DND-41 (cell line): ENCODE data around the gene B4GALT6.

Source experiments
- ATAC-seq: fragments of 200-7000 bp; cut with Tn5 transposase; 3 replicates; pipeline ENCODE4 v1.9.1; 2021; ENCODE audit warnings: low read depth; ENCODE audit not compliant: insufficient read depth
- DNase-seq: peaks from one replicate; pipeline ENCODE4 v3.0.0-alpha.2; 2020
- H2AFZ ChIP-seq: 2 replicates; pipeline ENCODE4 v1.6.0; 2012; ENCODE audit warnings: low read depth, low read length
- H3K27ac ChIP-seq: 2 replicates; pipeline ENCODE4 v1.5.1; 2012; ENCODE audit warnings: low read length, inconsistent platforms
- H3K27me3 ChIP-seq: fragments of 200-600 bp; sonication (generic); 2 replicates; pipeline ENCODE4 v1.6.0; 2012; ENCODE audit warnings: low read length, mild to moderate bottlenecking, inconsistent platforms; ENCODE audit not compliant: insufficient read depth, poor library complexity
- H3K36me3 ChIP-seq: 2 replicates; pipeline ENCODE4 v1.5.1; 2012; ENCODE audit warnings: low read length, inconsistent platforms; ENCODE audit not compliant: insufficient read depth
- H3K4me1 ChIP-seq: 2 replicates; pipeline ENCODE4 v1.5.1; 2012; ENCODE audit warnings: mild to moderate bottlenecking, low read length; ENCODE audit not compliant: insufficient read depth
- H3K4me2 ChIP-seq: 2 replicates; pipeline ENCODE4 v1.6.0; 2012; ENCODE audit warnings: mild to moderate bottlenecking, moderate library complexity, low read length, inconsistent platforms; ENCODE audit not compliant: insufficient read depth
- H3K4me3 ChIP-seq, 2 experiments: fragments of 200-600 bp in 1 of 2; shearing (Covaris generic) in 1 of 2; 2 replicates each; pipeline ENCODE4 v1.5.1; 2012 to 2016; ENCODE audit warnings: inconsistent platforms in 2 of 2, low read length in 2 of 2, mild to moderate bottlenecking in 2 of 2, low read depth in 1 of 2, moderate library complexity in 1 of 2
- H3K79me2 ChIP-seq: 2 replicates; pipeline ENCODE4 v1.6.0; 2012; ENCODE audit warnings: low read length, inconsistent platforms; ENCODE audit not compliant: insufficient read depth
- H3K9ac ChIP-seq: 2 replicates; pipeline ENCODE4 v1.6.0; 2012; ENCODE audit warnings: low read depth, mild to moderate bottlenecking, inconsistent platforms, low read length, moderate library complexity
- H3K9me3 ChIP-seq: 2 replicates; pipeline ENCODE4 v1.5.1; 2012; ENCODE audit warnings: low read length, moderate library complexity, mild to moderate bottlenecking, inconsistent platforms; ENCODE audit not compliant: insufficient read depth, severe bottlenecking
- H4K20me1 ChIP-seq: 2 replicates; pipeline ENCODE4 v1.6.0; 2012; ENCODE audit warnings: low read length; ENCODE audit not compliant: insufficient read depth
- CTCF ChIP-seq: IDR thresholded peaks from 2 replicates; pipeline ENCODE4 v1.5.1; 2012; ENCODE audit warnings: borderline replicate concordance, low read length, moderate library complexity, mild to moderate bottlenecking; ENCODE audit not compliant: poor library complexity, severe bottlenecking; ENCODE audit errors: extremely low read depth
- EZH2 ChIP-seq: IDR thresholded peaks from 3 replicates; pipeline ENCODE4 v1.6.1; 2012; ENCODE audit warnings: borderline replicate concordance, low read depth, mild to moderate bottlenecking, moderate library complexity, low read length, inconsistent platforms; ENCODE audit not compliant: severe bottlenecking

The B4GALT6 gene

GRCh38 chr18:31578126-31578525 is 106.3 kb downstream of the B4GALT6 start:
- Histone ChIP-seq H3K4me2 (no peak overlapping the region), H3K27ac (no peak overlapping the region), H3K4me1 (no peaks in the 10 kb centered on the region), H3K27me3 (peaks cover 4% of the 10 kb centered on the region), H3K79me2 (no peaks in the 10 kb centered on the region), H3K4me3 (no peak overlapping the region), H2AFZ (no peak overlapping the region), H3K9me3 (no peaks in the 10 kb centered on the region), H4K20me1 (no peaks in the 10 kb centered on the region), H3K36me3 (no peaks in the 10 kb centered on the region), H3K9ac (no peak overlapping the region)
- DNase-seq = no peak
- no peak for ATAC-seq
- no peak for TF ChIP-seq CTCF
- TF ChIP-seq EZH2 = no peak

- H3K4me3 ChIP-seq = no peak overlapping the region
- H3K9ac ChIP-seq = no peak overlapping the region
- TF ChIP-seq CTCF (no peak), EZH2 (no peak)
- no peaks in the 10 kb centered on the region for H3K4me1 ChIP-seq
- H3K27ac ChIP-seq = no peak overlapping the region
- DNase-seq = no peak
- no peaks in the 10 kb centered on the region for H4K20me1 ChIP-seq
- H3K9me3 ChIP-seq = no peaks in the 10 kb centered on the region
- H2AFZ ChIP-seq = no peak overlapping the region
- H3K27me3 ChIP-seq = peaks cover 7% of the 10 kb centered on the region
- no peak for ATAC-seq
- no peaks in the 10 kb centered on the region for H3K36me3 ChIP-seq
- H3K4me2 ChIP-seq = no peak overlapping the region
- no peaks in the 10 kb centered on the region for H3K79me2 ChIP-seq
Observed at GRCh38 chr18:31577195-31577594, 107.2 kb downstream of the B4GALT6 start.

- no peak overlapping the region for H3K9ac ChIP-seq
- no peak overlapping the region for H3K4me2 ChIP-seq
- no peak overlapping the region for H3K27ac ChIP-seq
- H2AFZ ChIP-seq = no peak overlapping the region
- H3K9me3 ChIP-seq = no peaks in the 10 kb centered on the region
- H3K4me1 ChIP-seq = no peaks in the 10 kb centered on the region
- H4K20me1 ChIP-seq = no peaks in the 10 kb centered on the region
- TF ChIP-seq EZH2 (no peak), CTCF (no peak)
- no peak overlapping the region for H3K4me3 ChIP-seq
- no peaks in the 10 kb centered on the region for H3K79me2 ChIP-seq
- H3K36me3 ChIP-seq = no peaks in the 10 kb centered on the region
- peaks cover 7% of the 10 kb centered on the region for H3K27me3 ChIP-seq
- DNase-seq = no peak
- no peak for ATAC-seq
Observed at GRCh38 chr18:31576670-31577069, 107.7 kb downstream of the B4GALT6 start.
